Upper lobe of left lung (tissue), 4 donors: Measurements from ENCODE around the gene KIF1A.

Experiments used
- CTCF ChIP-seq, 6 experiments: fragments of 450-650 bp in 4 of 6; fragments of 200-600 bp in 2 of 6; sonication (generic) in 2 of 6; IDR thresholded peaks; one replicate each; pipeline ENCODE4 v1.5.1; 2016 to 2019; ENCODE audit warnings: antibody characterized with exemption in 6 of 6
- EP300 ChIP-seq, 4 donors: sonication (generic); formaldehyde crosslinking; IDR thresholded peaks; one replicate each; pipeline ENCODE4 v1.5.1; 2017; ENCODE audit warnings: antibody characterized with exemption in 4 of 4, control low read depth in 2 of 4
- POLR2A ChIP-seq, 4 donors: fragments of 450-650 bp; IDR thresholded peaks; one replicate each; pipeline ENCODE4 v1.5.1; 2016 to 2017; ENCODE audit warnings: antibody characterized with exemption in 4 of 4, mild to moderate bottlenecking in 2 of 4

GRCh38 chr2:240762249-240762648 lies 57.8 kb downstream of the KIF1A start:
- TF ChIP-seq CTCF (IDR thresholded peaks at IDR 0.05) = no peak
- no peak for TF ChIP-seq EP300 (IDR thresholded peaks at IDR 0.05)
- no peak for TF ChIP-seq POLR2A (IDR thresholded peaks at IDR 0.05)
